NB4 (cell line): ENCODE measurements around the gene HAND1.

Experiments
- DNase-seq: peaks from one replicate; pipeline ENCODE4 v3.0.0; 2010; ENCODE audit warnings: low read depth
- H3K4me3 ChIP-seq: one replicate; pipeline ENCODE4 v1.5.1; 2011; ENCODE audit warnings: mild to moderate bottlenecking, low read depth, low read length, moderate library complexity
- MYC ChIP-seq: IDR thresholded peaks from 2 replicates; pipeline ENCODE4 v1.6.1; 2011; ENCODE audit warnings: low read depth, low read length
- POLR2A ChIP-seq: IDR thresholded peaks from 2 replicates; pipeline ENCODE4 v1.6.1; 2011; ENCODE audit warnings: mild to moderate bottlenecking; ENCODE audit not compliant: insufficient read length; ENCODE audit errors: extremely low read depth
- TF ChIP-seq, protein P1 (sequence below): IDR thresholded peaks from one replicate; pipeline ENCODE4 v1.5.1; 2012; ENCODE audit warnings: low read depth, low read length
- TF ChIP-seq, protein P2 (sequence below): IDR thresholded peaks from 2 replicates; pipeline ENCODE4 v1.6.1; 2011; ENCODE audit warnings: low read depth, low read length

HAND1 gene

DNA sequence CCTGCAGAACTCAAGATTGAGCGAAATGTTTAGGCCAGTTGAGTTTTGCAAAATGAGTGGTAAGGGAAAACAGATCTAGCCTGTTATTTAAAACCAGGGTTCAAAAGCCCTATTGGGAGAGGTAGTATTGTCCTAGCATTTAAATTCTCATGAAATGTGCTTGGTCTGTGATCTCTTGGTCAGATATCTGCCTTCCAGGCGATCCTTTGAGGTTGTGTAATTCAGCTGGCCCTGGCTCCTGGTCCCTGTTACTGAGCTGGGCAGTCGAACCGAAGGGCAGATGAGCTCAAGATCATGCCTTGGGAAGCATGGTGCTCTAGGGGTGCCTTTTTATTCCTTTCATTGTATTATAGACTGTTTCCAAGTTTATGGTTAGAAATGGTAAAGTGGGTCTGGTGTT lies 17.9 kb downstream of the HAND1 start:
- no peak for DNase-seq
- no peak overlapping the region for H3K4me3 ChIP-seq
- TF ChIP-seq POLR2A (no peak), MYC (no peak)
- TF ChIP-seq, protein P1, sequence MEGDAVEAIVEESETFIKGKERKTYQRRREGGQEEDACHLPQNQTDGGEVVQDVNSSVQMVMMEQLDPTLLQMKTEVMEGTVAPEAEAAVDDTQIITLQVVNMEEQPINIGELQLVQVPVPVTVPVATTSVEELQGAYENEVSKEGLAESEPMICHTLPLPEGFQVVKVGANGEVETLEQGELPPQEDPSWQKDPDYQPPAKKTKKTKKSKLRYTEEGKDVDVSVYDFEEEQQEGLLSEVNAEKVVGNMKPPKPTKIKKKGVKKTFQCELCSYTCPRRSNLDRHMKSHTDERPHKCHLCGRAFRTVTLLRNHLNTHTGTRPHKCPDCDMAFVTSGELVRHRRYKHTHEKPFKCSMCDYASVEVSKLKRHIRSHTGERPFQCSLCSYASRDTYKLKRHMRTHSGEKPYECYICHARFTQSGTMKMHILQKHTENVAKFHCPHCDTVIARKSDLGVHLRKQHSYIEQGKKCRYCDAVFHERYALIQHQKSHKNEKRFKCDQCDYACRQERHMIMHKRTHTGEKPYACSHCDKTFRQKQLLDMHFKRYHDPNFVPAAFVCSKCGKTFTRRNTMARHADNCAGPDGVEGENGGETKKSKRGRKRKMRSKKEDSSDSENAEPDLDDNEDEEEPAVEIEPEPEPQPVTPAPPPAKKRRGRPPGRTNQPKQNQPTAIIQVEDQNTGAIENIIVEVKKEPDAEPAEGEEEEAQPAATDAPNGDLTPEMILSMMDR = no peak
- TF ChIP-seq, protein P2, sequence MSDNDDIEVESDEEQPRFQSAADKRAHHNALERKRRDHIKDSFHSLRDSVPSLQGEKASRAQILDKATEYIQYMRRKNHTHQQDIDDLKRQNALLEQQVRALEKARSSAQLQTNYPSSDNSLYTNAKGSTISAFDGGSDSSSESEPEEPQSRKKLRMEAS = no peak

DNA sequence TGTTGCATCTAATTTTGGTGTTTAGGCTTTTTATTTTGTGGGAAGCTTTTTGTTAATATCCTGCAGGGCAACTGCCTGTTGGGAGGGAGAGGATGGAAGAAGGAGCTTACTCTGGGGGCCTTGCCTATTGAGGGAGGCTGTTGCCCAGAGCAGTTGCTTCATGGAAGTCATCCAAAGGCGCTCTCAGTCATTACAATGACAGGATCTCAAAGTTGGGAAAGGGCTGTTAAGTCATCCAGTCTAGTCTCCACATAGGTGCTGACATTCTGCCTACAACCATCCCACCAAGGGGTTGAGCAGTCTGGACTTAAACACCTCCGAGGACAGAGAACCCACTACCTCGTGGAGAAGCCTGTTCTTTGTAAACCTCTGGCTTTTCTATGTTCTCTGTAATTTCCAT lies 19.0 kb downstream of the HAND1 start:
- no peak for DNase-seq
- TF ChIP-seq, protein P1 = no peak
- TF ChIP-seq, protein P2 = no peak
- TF ChIP-seq MYC (no peak), POLR2A (no peak)
- H3K4me3 ChIP-seq = no peak overlapping the region

DNA sequence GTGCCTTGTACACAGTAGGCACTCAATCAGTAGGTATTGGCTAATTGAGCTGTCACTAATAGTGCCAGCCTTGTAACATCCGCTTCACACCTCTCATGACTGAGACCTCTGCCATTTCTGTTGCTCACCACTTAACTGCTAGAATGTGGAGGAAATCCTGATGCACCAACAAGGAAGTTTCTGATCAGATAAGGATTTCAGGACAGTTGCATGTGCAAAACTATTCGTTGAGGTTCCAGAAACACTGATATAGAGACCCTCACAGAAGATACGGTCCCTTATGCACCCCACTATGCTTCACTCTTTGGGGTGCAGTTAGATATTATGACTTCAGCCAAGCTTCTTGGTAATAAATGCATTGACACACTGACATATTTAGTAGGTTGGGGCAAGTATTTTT lies 21.5 kb downstream of the HAND1 start:
- TF ChIP-seq, protein P1 = no peak
- no peak for TF ChIP-seq POLR2A
- TF ChIP-seq, protein P2 = no peak
- TF ChIP-seq MYC = no peak
- no peak for DNase-seq
- H3K4me3 ChIP-seq = no peak overlapping the region

DNA sequence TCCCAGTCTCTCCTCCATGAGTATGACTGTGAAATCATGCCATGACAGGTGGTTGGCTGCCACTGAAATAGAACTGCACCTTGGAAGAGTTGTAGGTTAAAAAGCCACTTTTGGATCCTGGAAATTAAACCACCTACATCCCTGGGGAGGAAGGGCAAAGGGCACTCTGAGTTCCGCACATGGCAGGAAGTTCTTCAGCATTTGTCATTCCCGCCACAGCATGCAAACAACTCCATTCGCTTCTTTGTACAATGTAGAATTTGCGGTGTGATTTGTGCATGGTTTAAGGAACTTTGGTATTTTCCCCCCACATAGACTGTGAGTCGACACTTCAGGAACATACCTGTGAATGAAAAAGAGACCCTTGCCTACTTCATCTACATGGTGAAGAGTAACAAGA lies 22.4 kb downstream of the HAND1 start:
- no peak overlapping the region for H3K4me3 ChIP-seq
- no peak for DNase-seq
- TF ChIP-seq MYC = no peak
- TF ChIP-seq POLR2A = no peak
- TF ChIP-seq, protein P1 = no peak
- TF ChIP-seq, protein P2 = no peak

DNA sequence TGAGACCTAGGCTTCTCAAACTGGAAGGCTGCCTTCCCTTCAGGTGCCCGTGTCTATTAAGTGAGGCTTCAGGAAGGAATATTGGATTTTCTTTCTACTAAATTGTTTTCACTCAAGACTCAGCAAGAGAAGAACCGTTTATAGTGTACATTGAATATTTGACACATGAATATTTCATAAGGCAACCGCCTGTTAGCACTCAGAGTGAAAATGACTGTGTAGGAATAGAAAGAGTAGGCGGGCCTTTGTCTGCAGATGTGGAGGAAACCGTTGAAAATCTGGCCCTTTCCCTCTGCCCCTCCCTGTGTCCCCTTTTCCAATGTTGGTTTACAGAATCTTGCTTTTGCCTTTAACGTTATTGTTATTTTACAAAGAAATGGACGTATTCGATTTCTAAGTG lies 26.1 kb downstream of the HAND1 start:
- DNase-seq = no peak
- TF ChIP-seq POLR2A = no peak
- TF ChIP-seq, protein P2 = no peak
- no peak for TF ChIP-seq MYC
- TF ChIP-seq, protein P1 = no peak
- H3K4me3 ChIP-seq = no peak overlapping the region

DNA sequence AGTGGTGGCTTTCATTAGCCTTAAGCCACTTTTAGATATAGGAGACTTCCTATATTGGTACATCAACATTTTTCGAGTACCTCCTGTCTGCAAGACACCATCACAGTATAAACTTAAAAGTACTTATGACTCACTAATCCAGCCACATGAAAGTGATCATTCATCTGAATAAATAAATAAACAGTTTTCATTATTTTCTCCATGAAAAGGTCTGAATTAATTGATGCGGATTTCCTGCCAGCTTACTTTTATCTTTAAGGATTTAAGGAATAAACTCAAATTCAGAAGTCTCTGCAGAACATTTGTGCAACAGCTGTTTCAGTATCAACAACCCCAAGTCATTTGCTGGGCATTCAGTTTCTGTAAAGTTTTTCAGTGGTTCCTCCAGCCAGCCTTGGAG lies 28.2 kb downstream of the HAND1 start:
- TF ChIP-seq, protein P1 = no peak
- TF ChIP-seq MYC (no peak), POLR2A (no peak)
- H3K4me3 ChIP-seq = no peak overlapping the region
- no peak for DNase-seq
